MG63 (cell line): Measurements from ENCODE around the gene AMELY. TPM values are rescaled to one million over a fixed set of nuclear protein-coding genes. Genes with fewer than 3 reads are reported as not detected.
"Not testable (repeated sequence)": the region's sequence is repeated elsewhere in the genome, so short reads cannot be mapped to it uniquely, and the experiment has no call there.

Experiments
- DNase-seq: peaks from one replicate; pipeline ENCODE4 v3.0.0-alpha.2; 2020
- H3K27me3 ChIP-seq: fragments of 250-450 bp; sonication (Bioruptor Pico); 2 replicates; pipeline ENCODE4 v1.5.1; 2020; ENCODE audit warnings: mild to moderate bottlenecking, moderate library complexity
- H3K36me3 ChIP-seq: fragments of 250-450 bp; sonication (Bioruptor Pico); 2 replicates; pipeline ENCODE4 v1.5.1; 2020; ENCODE audit warnings: mild to moderate bottlenecking, moderate library complexity
- H3K4me3 ChIP-seq: fragments of 250-450 bp; sonication (Bioruptor Pico); 2 replicates; pipeline ENCODE4 v1.5.1; 2020; ENCODE audit warnings: mild to moderate bottlenecking, moderate library complexity
- H3K9me3 ChIP-seq: fragments of 250-450 bp; sonication (Bioruptor Pico); 2 replicates; pipeline ENCODE4 v1.5.1; 2020; ENCODE audit warnings: mild to moderate bottlenecking, moderate library complexity
- total RNA-seq: library from RNA; depleted of rRNA; stranded (reverse); fragments of >200 nt; shearing (Covaris generic); gene quantifications from 2 replicates; pipeline ENCODE4 v1.2.3, GENCODE V29; 2014; ENCODE audit warnings: low replicate concordance; rRNA removed

Gene AMELY
- total RNA-seq, 1 experiment from 2014 or later: not detected

DNA sequence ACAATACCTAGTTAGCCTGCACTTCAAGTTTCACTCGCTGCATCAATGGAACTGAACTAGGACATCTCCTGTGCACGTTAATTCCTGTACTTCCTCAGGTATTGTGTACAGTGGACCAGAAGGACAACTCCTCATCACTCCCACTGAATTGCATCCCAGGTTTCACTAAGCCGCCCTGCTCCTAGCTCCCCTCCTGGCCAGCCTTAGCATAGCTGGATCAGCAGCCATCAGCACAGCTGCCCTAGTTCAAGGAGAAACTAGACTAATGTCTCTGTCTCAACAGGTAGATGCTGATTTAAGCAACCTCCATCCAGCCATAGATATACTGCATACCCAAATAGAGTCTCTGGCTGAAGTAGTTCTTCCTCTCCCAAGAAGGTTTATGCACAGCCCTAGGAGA lies 17.1 kb downstream of the AMELY start:
- H3K4me3 ChIP-seq: no peak overlapping the region
- H3K9me3 ChIP-seq: no peaks in the 10 kb centered on the region
- no peak for DNase-seq
- H3K27me3 ChIP-seq: no peaks in the 10 kb centered on the region
- H3K36me3 ChIP-seq: no peaks in the 10 kb centered on the region

DNA sequence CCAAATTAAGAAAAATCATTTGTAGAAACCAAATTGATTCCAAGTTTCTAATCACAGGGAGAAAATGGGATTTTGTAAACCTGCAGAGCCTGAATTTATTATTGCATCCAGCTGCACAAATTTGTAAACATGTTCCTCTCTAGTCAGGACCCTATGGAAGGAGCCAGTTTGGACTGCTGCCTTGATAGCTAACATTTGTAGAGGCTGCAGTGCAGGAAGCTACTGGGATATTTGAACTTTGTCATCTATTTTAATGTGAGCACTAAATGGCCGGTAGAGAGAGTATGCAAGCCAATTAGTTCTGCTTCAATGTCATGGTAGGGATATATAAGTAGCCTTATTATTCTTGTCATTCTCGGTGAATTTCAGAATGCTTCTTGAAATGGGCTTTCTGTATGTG lies 62.2 kb downstream of the AMELY start:
- DNase-seq: no peak
- H3K36me3 ChIP-seq: no peaks in the 10 kb centered on the region
- no peaks in the 10 kb centered on the region for H3K9me3 ChIP-seq
- H3K4me3 ChIP-seq: no peak overlapping the region
- H3K27me3 ChIP-seq: no peaks in the 10 kb centered on the region

DNA sequence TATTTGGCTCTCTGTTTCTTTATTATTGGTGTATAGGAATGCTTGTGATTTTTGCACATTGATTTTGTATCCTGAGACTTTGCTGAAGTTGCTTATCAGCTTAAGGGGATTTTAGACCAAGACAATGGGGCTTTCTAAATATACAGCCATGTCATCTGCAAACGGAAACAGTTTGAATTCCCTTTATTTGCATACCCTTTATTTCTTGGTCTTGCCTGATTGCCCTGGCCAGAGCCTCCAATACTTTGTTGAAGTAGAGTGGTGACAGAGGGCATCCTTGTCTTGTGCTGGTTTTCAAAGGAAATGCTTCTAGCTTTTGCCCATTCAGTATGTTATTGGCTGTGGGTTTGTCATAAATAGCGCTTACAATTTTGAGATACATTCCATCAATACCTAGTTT lies 68.9 kb downstream of the AMELY start:
- H3K27me3 ChIP-seq, H3K36me3 ChIP-seq, H3K9me3 ChIP-seq, DNase-seq, H3K4me3 ChIP-seq: not testable (repeated sequence)

Other genes starting within 250 kb of the AMELY start
- not detected in 2 replicates for gene TBL1Y, start 1.1 kb downstream of the AMELY start, total RNA-seq